Middle frontal gyrus (tissue), 1 donor: Measurements from ENCODE around the gene PAPSS1.
A peak's percentile ranks its signal among the peaks of the same experiment; 100 is the strongest.
"Not testable (repeated sequence)": the region's sequence is repeated elsewhere in the genome, so short reads cannot be mapped to it uniquely, and the experiment has no call there.

ENCODE experiments used
- DNase-seq: peaks from one replicate; pipeline ENCODE4 v3.0.0-alpha.2; 2015; ENCODE audit warnings: low spot score; ENCODE audit errors: extremely low spot score

The PAPSS1 gene

GRCh38 chr4:107719922-107720722, at the start of gene PAPSS1:
TSS of gene PAPSS1 (minus strand) at chr4:107720234. CDS start at chr4:107720179, 55 bp downstream.
- DNase-seq = peak; percentile 92

GRCh38 chr4:107760281-107760947, 40.4 kb upstream of the PAPSS1 start:
- no peak for DNase-seq

- peak; percentile 58 for DNase-seq
These were observed 37.9 kb upstream of the PAPSS1 start for GRCh38 chr4:107757864-107758476.

GRCh38 chr4:107757283-107757682, 37.2 kb upstream of the PAPSS1 start:
- DNase-seq = no peak

GRCh38 chr4:107755841-107756356, 35.9 kb upstream of the PAPSS1 start:
- DNase-seq = no peak

- DNase-seq = no peak
These were observed 31.6 kb upstream of the PAPSS1 start for GRCh38 chr4:107751670-107752069.

- DNase-seq = no peak
These were observed 27.9 kb upstream of the PAPSS1 start for GRCh38 chr4:107747748-107748486.

- DNase-seq = no peak
These were observed 26.1 kb upstream of the PAPSS1 start for GRCh38 chr4:107746161-107746560.

GRCh38 chr4:107744532-107744931, 24.5 kb upstream of the PAPSS1 start:
- DNase-seq = no peak

- DNase-seq = no peak
These were observed 23.5 kb upstream of the PAPSS1 start for GRCh38 chr4:107743532-107743931.

- no peak for DNase-seq
These were observed 22.8 kb upstream of the PAPSS1 start for GRCh38 chr4:107742791-107743190.

- no peak for DNase-seq
These were observed 22.2 kb upstream of the PAPSS1 start for GRCh38 chr4:107742196-107742595.

GRCh38 chr4:107740950-107741701, 21.1 kb upstream of the PAPSS1 start:
- no peak for DNase-seq

- DNase-seq = no peak
These were observed 20.3 kb upstream of the PAPSS1 start for GRCh38 chr4:107740381-107740780.

- DNase-seq = no peak
These were observed 17.4 kb upstream of the PAPSS1 start for GRCh38 chr4:107737450-107737849.

GRCh38 chr4:107736924-107737448, 17.0 kb upstream of the PAPSS1 start:
- no peak for DNase-seq

GRCh38 chr4:107736037-107736436, 16.0 kb upstream of the PAPSS1 start:
- DNase-seq = no peak

- DNase-seq = no peak
These were observed 14.1 kb upstream of the PAPSS1 start for GRCh38 chr4:107734120-107734519.

GRCh38 chr4:107733431-107733925, 13.4 kb upstream of the PAPSS1 start:
- no peak for DNase-seq

GRCh38 chr4:107729050-107729449, 9.0 kb upstream of the PAPSS1 start:
- not testable (repeated sequence) for DNase-seq
